Cardiac fibroblast (primary cell): ENCODE results near the gene CLSTN1.

Experiments used
- DNase-seq, 2 donors: peaks; one replicate each; pipeline versions ENCODE4 v3.0.0 to v3.0.0-alpha.2; 2010; ENCODE audit warnings: low read depth in 2 of 2
- H3K4me3 ChIP-seq, 2 donors: replicated peaks in 1 of 2; 1 replicate in 1 of 2; 2 replicates in 1 of 2; pipeline ENCODE4 v1.5.1; 2011; ENCODE audit warnings: low read depth in 2 of 2, low read length in 2 of 2, mild to moderate bottlenecking in 2 of 2, moderate library complexity in 1 of 2
- CTCF ChIP-seq: IDR thresholded peaks from one replicate; pipeline ENCODE4 v1.5.1; 2011; ENCODE audit warnings: low read depth, mild to moderate bottlenecking, low read length, inconsistent platforms

Gene CLSTN1

GRCh38 chr1:9705337-9706093 lies 118.2 kb downstream of the CLSTN1 start:
- peak in 1 of 2 donors; percentile 79 for DNase-seq
- no peak overlapping the region for H3K4me3 ChIP-seq
- no peak for TF ChIP-seq CTCF

GRCh38 chr1:9703681-9704080 lies 120.1 kb downstream of the CLSTN1 start:
- no peak overlapping the region for H3K4me3 ChIP-seq
- TF ChIP-seq CTCF, result no peak
- DNase-seq, result no peak

- H3K4me3 ChIP-seq, result no peak overlapping the region
- no peak for TF ChIP-seq CTCF
- DNase-seq, result no peak
Observed at GRCh38 chr1:9703165-9703509, 120.6 kb downstream of the CLSTN1 start.

GRCh38 chr1:9701665-9702064 lies 122.1 kb downstream of the CLSTN1 start:
- no peak for DNase-seq
- TF ChIP-seq CTCF, result no peak
- no peak overlapping the region for H3K4me3 ChIP-seq

- no peak for TF ChIP-seq CTCF
- peak; percentile 32 to 91 for DNase-seq
- no peak overlapping the region for H3K4me3 ChIP-seq
Observed at GRCh38 chr1:9700340-9700739, 123.4 kb downstream of the CLSTN1 start.

- DNase-seq, result no peak
- no peak overlapping the region for H3K4me3 ChIP-seq
- TF ChIP-seq CTCF, result no peak
Observed at GRCh38 chr1:9699361-9699760, 124.4 kb downstream of the CLSTN1 start.

GRCh38 chr1:9696793-9697192 lies 127.0 kb downstream of the CLSTN1 start:
- TF ChIP-seq CTCF, result no peak
- DNase-seq, result no peak
- no peak overlapping the region for H3K4me3 ChIP-seq
